ENCODE results near the gene USP10.

- TF ChIP-seq NFIC (IDR thresholded peaks at IDR 0.05) (no peak), EP300 (IDR thresholded peaks at IDR 0.05; ENCODE audit: borderline replicate concordance) (no peak), CEBPB (IDR thresholded peaks at IDR 0.05) (no peak), MAX (IDR thresholded peaks at IDR 0.05) (no peak), REST (IDR thresholded peaks at IDR 0.05; ENCODE audit: low read depth) (no peak), CREB1 (IDR thresholded peaks at IDR 0.05; ENCODE audit: low read depth) (no peak), EGR1 (IDR thresholded peaks at IDR 0.05) (no peak)
Measured at GRCh38 chr16:84816023-84816422, 116.2 kb downstream of the USP10 start.
